Erythroblast (primary cell): ENCODE results near the gene MKKS.

Experiments used
- GATA1 ChIP-seq: IDR thresholded peaks from 2 replicates; pipeline ENCODE4 v1.6.1; 2011; ENCODE audit warnings: low read depth, mild to moderate bottlenecking, control low read depth, low read length, moderate library complexity
- POLR2A ChIP-seq: IDR thresholded peaks from 2 replicates; pipeline ENCODE4 v1.6.1; 2011; ENCODE audit warnings: mild to moderate bottlenecking, low read length

DNA sequence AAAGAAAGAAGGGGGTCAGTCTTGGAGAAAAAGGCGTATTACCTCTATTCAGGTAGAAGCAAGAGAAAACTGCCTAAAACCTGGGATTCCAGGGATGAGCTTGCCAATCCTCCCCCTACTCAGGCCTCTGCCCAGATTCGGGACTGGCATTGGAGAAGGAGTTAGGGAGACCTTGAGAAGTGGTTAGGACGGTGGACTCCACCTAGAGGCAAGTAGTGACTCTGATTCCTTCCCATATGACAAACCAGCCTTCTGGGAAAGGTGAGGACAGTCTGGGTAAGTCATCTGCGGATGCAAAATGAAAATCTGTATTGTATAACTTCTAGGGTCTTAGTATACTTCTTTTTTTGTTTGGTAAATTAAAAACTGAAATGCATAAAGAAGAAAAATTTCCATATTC, 44.9 kb upstream of the MKKS start:
- TF ChIP-seq POLR2A (no peak), GATA1 (no peak)
